ENCODE measurements around the gene AGPAT3. TPM values are rescaled to one million over a fixed set of nuclear protein-coding genes. Genes with fewer than 3 reads are reported as not detected.

AGPAT3 gene
- total RNA-seq, 1 donor from 2014 or later: 50.5 TPM

DNA sequence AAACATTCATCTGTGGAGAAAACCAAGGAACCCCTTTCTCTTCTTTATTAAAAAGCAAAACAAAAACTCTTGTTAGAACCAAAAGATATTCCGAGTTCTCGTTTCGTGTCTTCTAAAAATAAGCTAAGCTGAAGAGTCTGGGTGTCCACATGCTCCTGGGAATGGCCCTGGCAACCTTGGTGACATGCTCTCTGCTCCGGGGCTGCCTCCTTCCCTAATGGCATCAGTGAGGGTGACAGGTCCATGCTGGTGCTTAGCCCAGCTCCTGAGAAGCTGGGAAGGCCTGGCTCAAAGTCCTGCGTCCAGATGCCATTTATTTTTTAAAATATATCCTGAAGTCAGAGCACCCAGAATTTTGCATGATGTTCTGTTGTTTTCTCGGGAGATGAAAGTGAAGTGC lies 122.5 kb downstream of the AGPAT3 start:
- DNase-seq (ENCODE audit: low spot score, unreplicated experiment): no peak
- H3K9me3 Mint-ChIP-seq (ENCODE audit: low read depth): no peaks in the 10 kb centered on the region
- TF ChIP-seq, protein P1, sequence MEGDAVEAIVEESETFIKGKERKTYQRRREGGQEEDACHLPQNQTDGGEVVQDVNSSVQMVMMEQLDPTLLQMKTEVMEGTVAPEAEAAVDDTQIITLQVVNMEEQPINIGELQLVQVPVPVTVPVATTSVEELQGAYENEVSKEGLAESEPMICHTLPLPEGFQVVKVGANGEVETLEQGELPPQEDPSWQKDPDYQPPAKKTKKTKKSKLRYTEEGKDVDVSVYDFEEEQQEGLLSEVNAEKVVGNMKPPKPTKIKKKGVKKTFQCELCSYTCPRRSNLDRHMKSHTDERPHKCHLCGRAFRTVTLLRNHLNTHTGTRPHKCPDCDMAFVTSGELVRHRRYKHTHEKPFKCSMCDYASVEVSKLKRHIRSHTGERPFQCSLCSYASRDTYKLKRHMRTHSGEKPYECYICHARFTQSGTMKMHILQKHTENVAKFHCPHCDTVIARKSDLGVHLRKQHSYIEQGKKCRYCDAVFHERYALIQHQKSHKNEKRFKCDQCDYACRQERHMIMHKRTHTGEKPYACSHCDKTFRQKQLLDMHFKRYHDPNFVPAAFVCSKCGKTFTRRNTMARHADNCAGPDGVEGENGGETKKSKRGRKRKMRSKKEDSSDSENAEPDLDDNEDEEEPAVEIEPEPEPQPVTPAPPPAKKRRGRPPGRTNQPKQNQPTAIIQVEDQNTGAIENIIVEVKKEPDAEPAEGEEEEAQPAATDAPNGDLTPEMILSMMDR (IDR thresholded peaks at IDR 0.05; ENCODE audit: unreplicated experiment): no peak
- no peaks in the 10 kb centered on the region for H3K4me1 Mint-ChIP-seq (ENCODE audit: low read depth)
- H3K36me3 Mint-ChIP-seq (ENCODE audit: insufficient read depth): peaks cover 3% of the 10 kb centered on the region
- H3K27me3 Mint-ChIP-seq: no peaks in the 10 kb centered on the region
- H3K4me3 Mint-ChIP-seq (ENCODE audit: low read depth): no peak overlapping the region
- H3K27ac Mint-ChIP-seq: no peak overlapping the region

DNA sequence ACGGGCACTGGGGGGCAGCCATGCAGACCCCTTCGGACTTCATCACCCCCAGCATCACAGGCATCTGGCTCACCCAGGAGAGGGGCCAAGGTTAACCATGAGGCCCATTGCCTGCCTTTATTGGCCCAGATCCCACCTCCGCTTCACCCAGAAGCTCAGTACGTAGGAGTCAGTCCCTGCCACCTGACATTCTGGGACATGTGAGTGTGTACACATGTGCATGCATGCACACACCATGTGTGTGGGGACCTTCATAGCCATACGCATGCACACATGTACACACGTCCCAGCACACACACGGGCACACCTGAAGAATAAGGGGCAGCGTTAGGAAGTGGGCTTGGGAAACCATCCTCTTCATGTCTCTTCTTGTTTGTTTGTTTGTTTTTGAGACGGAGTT lies 123.0 kb downstream of the AGPAT3 start:
- H3K9me3 Mint-ChIP-seq (ENCODE audit: low read depth): no peaks in the 10 kb centered on the region
- H3K4me1 Mint-ChIP-seq (ENCODE audit: low read depth): no peaks in the 10 kb centered on the region
- H3K27me3 Mint-ChIP-seq: no peaks in the 10 kb centered on the region
- no peak overlapping the region for H3K27ac Mint-ChIP-seq
- DNase-seq (ENCODE audit: low spot score, unreplicated experiment): no peak
- H3K4me3 Mint-ChIP-seq (ENCODE audit: low read depth): no peak overlapping the region
- TF ChIP-seq, protein P1 (IDR thresholded peaks at IDR 0.05; ENCODE audit: unreplicated experiment): no peak
- peaks cover 3% of the 10 kb centered on the region for H3K36me3 Mint-ChIP-seq (ENCODE audit: insufficient read depth)

DNA sequence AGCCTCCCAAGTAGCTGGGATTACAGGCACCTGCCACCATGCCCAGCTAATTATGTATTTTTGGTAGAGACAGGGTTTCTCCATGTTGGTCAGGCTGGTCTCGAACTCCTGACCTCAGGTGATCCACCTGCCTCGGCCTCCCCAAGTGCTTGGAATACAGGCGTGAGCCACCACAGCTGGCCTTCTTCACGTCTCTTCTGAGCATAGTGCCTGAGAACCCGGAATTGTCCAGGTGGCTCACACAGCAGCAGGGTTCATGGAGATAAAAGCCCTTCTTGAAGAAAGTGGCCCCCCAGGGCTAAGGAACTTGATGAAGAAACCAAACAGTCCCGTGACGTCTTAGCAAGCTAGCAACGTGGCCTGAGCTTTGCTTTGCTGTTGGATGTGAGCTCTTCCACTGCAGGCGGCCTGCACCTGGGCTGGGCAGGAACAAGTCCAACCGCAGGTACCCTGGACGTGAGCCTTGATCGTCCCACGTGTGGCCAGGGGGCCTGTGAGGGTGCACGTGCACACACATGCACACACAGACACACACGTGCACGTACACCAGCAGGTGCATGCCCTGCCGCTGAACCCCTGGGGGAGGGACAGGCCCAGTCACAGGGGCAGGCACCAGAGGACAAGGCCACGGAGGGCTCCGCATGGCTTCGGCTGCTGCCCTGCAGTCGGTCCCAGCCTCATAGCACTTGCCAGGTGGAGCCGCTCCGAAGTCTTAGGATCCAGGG lies 123.6 kb downstream of the AGPAT3 start:
- no peak overlapping the region for H3K4me3 Mint-ChIP-seq (ENCODE audit: low read depth)

GRCh38 chr21:43989401-43989800 lies 124.4 kb downstream of the AGPAT3 start:
- DNase-seq (ENCODE audit: low spot score, unreplicated experiment): no peak
- TF ChIP-seq, protein P1 (IDR thresholded peaks at IDR 0.05; ENCODE audit: unreplicated experiment): no peak
- Mint-ChIP-seq H3K27ac (no peak overlapping the region), H3K4me1 (ENCODE audit: low read depth) (no peaks in the 10 kb centered on the region), H3K27me3 (no peaks in the 10 kb centered on the region), H3K9me3 (ENCODE audit: low read depth) (no peaks in the 10 kb centered on the region), H3K36me3 (ENCODE audit: insufficient read depth) (no peaks in the 10 kb centered on the region), H3K4me3 (ENCODE audit: low read depth) (no peak overlapping the region)

More for the DNA sequence above, 123.6 kb downstream of the AGPAT3 start:
- Mint-ChIP-seq H3K27ac (no peak overlapping the region), H3K9me3 (ENCODE audit: low read depth) (no peaks in the 10 kb centered on the region), H3K36me3 (ENCODE audit: insufficient read depth) (peaks cover 2% of the 10 kb centered on the region), H3K27me3 (no peaks in the 10 kb centered on the region), H3K4me1 (ENCODE audit: low read depth) (no peaks in the 10 kb centered on the region)
- TF ChIP-seq, protein P1 (IDR thresholded peaks at IDR 0.05; ENCODE audit: unreplicated experiment): no peak
- DNase-seq (ENCODE audit: low spot score, unreplicated experiment): no peak

GRCh38 chr21:43991447-43991991 lies 126.5 kb downstream of the AGPAT3 start:
- no peaks in the 10 kb centered on the region for H3K9me3 Mint-ChIP-seq (ENCODE audit: low read depth)
- no peak overlapping the region for H3K27ac Mint-ChIP-seq
- no peaks in the 10 kb centered on the region for H3K36me3 Mint-ChIP-seq (ENCODE audit: insufficient read depth)
- TF ChIP-seq, protein P1 (IDR thresholded peaks at IDR 0.05; ENCODE audit: unreplicated experiment): no peak
- no peaks in the 10 kb centered on the region for H3K27me3 Mint-ChIP-seq
- H3K4me3 Mint-ChIP-seq (ENCODE audit: low read depth): no peak overlapping the region
- no peaks in the 10 kb centered on the region for H3K4me1 Mint-ChIP-seq (ENCODE audit: low read depth)
- no peak for DNase-seq (ENCODE audit: low spot score, unreplicated experiment)
